Ectodermal cell (in vitro differentiated cells): ENCODE measurements around the gene TMEM259.

Source experiments
- H3K27ac ChIP-seq: 2 replicates; pipeline ENCODE4 v1.7.0; 2013; ENCODE audit warnings: mild to moderate bottlenecking, low read depth, low read length; ENCODE audit not compliant: insufficient read depth, poor library complexity, severe bottlenecking
- H3K27me3 ChIP-seq: 2 replicates; pipeline ENCODE4 v1.7.0; 2013; ENCODE audit warnings: mild to moderate bottlenecking, low read length; ENCODE audit not compliant: insufficient read depth, control insufficient read depth, poor library complexity, severe bottlenecking
- H3K36me3 ChIP-seq: one replicate; pipeline ENCODE4 v1.7.0; 2013; ENCODE audit warnings: low read length; ENCODE audit not compliant: control insufficient read depth, insufficient read depth
- H3K4me1 ChIP-seq: one replicate; pipeline ENCODE4 v1.7.0; 2013; ENCODE audit warnings: low read length; ENCODE audit not compliant: control insufficient read depth, insufficient read depth
- H3K4me3 ChIP-seq: 2 replicates; pipeline ENCODE4 v1.7.0; 2013; ENCODE audit warnings: low read depth, low read length, control low read depth; ENCODE audit not compliant: insufficient read depth
- H3K9me3 ChIP-seq: 2 replicates; pipeline ENCODE4 v1.7.0; 2013; ENCODE audit warnings: mild to moderate bottlenecking, low read length, moderate library complexity; ENCODE audit not compliant: control insufficient read depth
- WGBS, 2 experiments: methylation state at CpG; one replicate each; pipeline ENCODE4 v1.1.7; 2013; ENCODE audit warnings: missing lambda C conversion rate in 2 of 2; 5-methylcytosine and 5-hydroxymethylcytosine counted together

Gene TMEM259

GRCh38 chr19:1009041-1009980, 11.6 kb downstream of the TMEM259 start:
- H3K36me3 ChIP-seq: peaks cover 5% of the 10 kb centered on the region
- no peaks in the 10 kb centered on the region for H3K9me3 ChIP-seq
- H3K27me3 ChIP-seq: no peaks in the 10 kb centered on the region
- 95% methylated on average over 92 of the region's 92 CpGs for WGBS, 2 experiments
- no peaks in the 10 kb centered on the region for H3K4me1 ChIP-seq
- H3K4me3 ChIP-seq: no peak overlapping the region
- no peak overlapping the region for H3K27ac ChIP-seq

- WGBS, 2 experiments: 93% methylated on average over 45 of the region's 45 CpGs
- H3K9me3 ChIP-seq: no peaks in the 10 kb centered on the region
- no peak overlapping the region for H3K4me3 ChIP-seq
- no peak overlapping the region for H3K27ac ChIP-seq
- H3K36me3 ChIP-seq: peaks cover 5% of the 10 kb centered on the region
- H3K27me3 ChIP-seq: no peaks in the 10 kb centered on the region
- H3K4me1 ChIP-seq: no peaks in the 10 kb centered on the region
Observed at GRCh38 chr19:1008268-1009040, 12.5 kb downstream of the TMEM259 start.

- Histone ChIP-seq H3K27ac (no peak overlapping the region), H3K27me3 (peaks cover 2% of the 10 kb centered on the region), H3K36me3 (peaks cover 5% of the 10 kb centered on the region), H3K9me3 (no peaks in the 10 kb centered on the region), H3K4me3 (no peak overlapping the region), H3K4me1 (no peaks in the 10 kb centered on the region)
- WGBS, 2 experiments: 95 to 96% methylated on average over 73 of the region's 73 CpGs
Observed at GRCh38 chr19:1007399-1008251, 13.3 kb downstream of the TMEM259 start.

GRCh38 chr19:1006711-1007398, 14.1 kb downstream of the TMEM259 start:
- H3K27me3 ChIP-seq: peaks cover 9% of the 10 kb centered on the region
- WGBS, 2 experiments: 90 to 92% methylated on average over 27 of the region's 27 CpGs
- no peaks in the 10 kb centered on the region for H3K4me1 ChIP-seq
- no peaks in the 10 kb centered on the region for H3K9me3 ChIP-seq
- H3K36me3 ChIP-seq: no peaks in the 10 kb centered on the region
- H3K4me3 ChIP-seq: no peak overlapping the region
- no peak overlapping the region for H3K27ac ChIP-seq

GRCh38 chr19:1004803-1005664, 15.9 kb downstream of the TMEM259 start:
- Histone ChIP-seq H3K9me3 (no peaks in the 10 kb centered on the region), H3K27ac (no peak overlapping the region), H3K27me3 (peaks cover 27% of the 10 kb centered on the region), H3K4me3 (no peak overlapping the region), H3K36me3 (no peaks in the 10 kb centered on the region), H3K4me1 (no peaks in the 10 kb centered on the region)
- 93% methylated on average over 69 to 70 of the region's 70 CpGs for WGBS, 2 experiments

- Histone ChIP-seq H3K36me3 (no peaks in the 10 kb centered on the region), H3K9me3 (no peaks in the 10 kb centered on the region), H3K4me1 (no peaks in the 10 kb centered on the region), H3K27ac (no peak overlapping the region), H3K4me3 (no peak overlapping the region), H3K27me3 (peaks cover 34% of the 10 kb centered on the region)
- WGBS, 2 experiments: 88% methylated on average over 32 of the region's 32 CpGs
Observed at GRCh38 chr19:1004204-1004802, 16.6 kb downstream of the TMEM259 start.

- H3K4me1 ChIP-seq: no peaks in the 10 kb centered on the region
- no peak overlapping the region for H3K27ac ChIP-seq
- no peaks in the 10 kb centered on the region for H3K9me3 ChIP-seq
- H3K27me3 ChIP-seq: peaks cover 45% of the 10 kb centered on the region
- no peak overlapping the region for H3K4me3 ChIP-seq
- H3K36me3 ChIP-seq: no peaks in the 10 kb centered on the region
- WGBS, 2 experiments: 91 to 92% methylated on average over 37 of the region's 37 CpGs
Observed at GRCh38 chr19:1003283-1003682, 17.6 kb downstream of the TMEM259 start.

- WGBS, 2 experiments: 76 to 83% methylated on average over 4 of the region's 4 CpGs
- Histone ChIP-seq H3K9me3 (no peaks in the 10 kb centered on the region), H3K4me1 (no peaks in the 10 kb centered on the region), H3K27ac (no peak overlapping the region), H3K4me3 (no peak overlapping the region), H3K27me3 (peaks cover 51% of the 10 kb centered on the region), H3K36me3 (no peaks in the 10 kb centered on the region)
Observed at GRCh38 chr19:1002600-1002999, 18.3 kb downstream of the TMEM259 start.
